ENCODE measurements around the gene HIVEP3. TPM values are rescaled to one million over a fixed set of nuclear protein-coding genes. Genes with fewer than 3 reads are reported as not detected.

HIVEP3 gene
- total and polyA plus RNA-seq, 2 of the 13 experiments (the other 11 are each of a cell fraction or from before 2014, with no cell fraction given): 0.05 TPM; not detected in 1

- FAIRE-seq (no peak), DNase-seq (ENCODE audit: low spot score) (no peak), ATAC-seq (no peak)
- no peak overlapping the region for H2AFZ ChIP-seq (ENCODE audit: low read length)
- H3K9me3 ChIP-seq (ENCODE audit: low read length): no peaks in the 10 kb centered on the region
- ChIA-PET POLR2A (no interaction called here), CTCF (ENCODE audit: low intra/inter-chr PET ratio, low total read pairs) (no interaction called here)
- H3K9ac ChIP-seq (ENCODE audit: insufficient read depth, low read depth, low read length): no peak overlapping the region
- H3K4me1 ChIP-seq (ENCODE audit: insufficient read depth, low read length): no peaks in the 10 kb centered on the region
- no peaks in the 10 kb centered on the region for H3K36me3 ChIP-seq (replicated peaks in 1 of 2; ENCODE audit: control insufficient read depth in 1 of 2, insufficient read depth in 2 of 2, low read length in 2 of 2)
- no peak overlapping the region for H3K4me3 ChIP-seq (replicated peaks in 1 of 3; ENCODE audit: insufficient read depth in 1 of 3, low read depth in 2 of 3, low read length in 3 of 3)
- no peak overlapping the region for H3K4me2 ChIP-seq (ENCODE audit: low read depth, low read length)
- H3K27ac ChIP-seq (ENCODE audit: extremely low read length, insufficient read depth, low read length): no peak overlapping the region
- H4K20me1 ChIP-seq (ENCODE audit: insufficient read depth, low read length): no peaks in the 10 kb centered on the region
- 0% methylated on average over 3 of the region's 3 CpGs for WGBS (ENCODE audit: low lambda C conversion rate)
- H3K79me2 ChIP-seq (ENCODE audit: insufficient read depth, low read length): no peaks in the 10 kb centered on the region
- in situ Hi-C loops (cut with HindIII; ENCODE audit: extremely low pct_ligation_motif_present, low pct_unique_long_range_greater_than_20kb): no loop called here
- no TSS peak for BruUV-seq (replicated peaks)
- H3K27me3 ChIP-seq (ENCODE audit: control insufficient read depth in 1 of 2, insufficient read depth in 2 of 2, low read length in 2 of 2): peaks cover 3 to 5% of the 10 kb centered on the region in 2 experiments; a peak in 3 of 5 replicates
- intact Hi-C loops (cut with micrococcal nuclease; ENCODE audit: unreplicated experiment): no loop called here
- TF ChIP-seq KIAA2018 (CRISPR knock-in tag; IDR thresholded peaks at IDR 0.05; ENCODE audit: borderline replicate concordance) (no peak), ZNF136 (CRISPR knock-in tag; IDR thresholded peaks at IDR 0.05; ENCODE audit: low read depth) (no peak), HNRNPK (IDR thresholded peaks at IDR 0.05; ENCODE audit: low read depth, low read length, poor library complexity, severe bottlenecking) (no peak), MLLT10 (CRISPR knock-in tag; IDR thresholded peaks at IDR 0.05) (no peak), ZNF644 (CRISPR knock-in tag; IDR thresholded peaks at IDR 0.05; ENCODE audit: low read depth) (no peak), ZNF460 (CRISPR knock-in tag; IDR thresholded peaks at IDR 0.05; ENCODE audit: borderline replicate concordance) (no peak), NFE2L1 (CRISPR knock-in tag; IDR thresholded peaks at IDR 0.05; ENCODE audit: borderline replicate concordance) (no peak), ZNF12 (CRISPR knock-in tag; IDR thresholded peaks at IDR 0.05) (no peak), PCBP2 (optimal IDR thresholded peaks at IDR 0.05; ENCODE audit: low read depth, low read length, poor library complexity, severe bottlenecking) (no peak), POLR2G (IDR thresholded peaks at IDR 0.05; ENCODE audit: low read depth, low read length) (no peak), TCF12 (IDR thresholded peaks at IDR 0.05) (no peak), TCF12 (CRISPR knock-in tag; IDR thresholded peaks at IDR 0.05) (no peak), BRD4 (CRISPR knock-in tag; IDR thresholded peaks at IDR 0.05) (no peak), TOPORS (CRISPR knock-in tag; IDR thresholded peaks at IDR 0.05) (no peak)
- TF ChIP-seq, protein P1, sequence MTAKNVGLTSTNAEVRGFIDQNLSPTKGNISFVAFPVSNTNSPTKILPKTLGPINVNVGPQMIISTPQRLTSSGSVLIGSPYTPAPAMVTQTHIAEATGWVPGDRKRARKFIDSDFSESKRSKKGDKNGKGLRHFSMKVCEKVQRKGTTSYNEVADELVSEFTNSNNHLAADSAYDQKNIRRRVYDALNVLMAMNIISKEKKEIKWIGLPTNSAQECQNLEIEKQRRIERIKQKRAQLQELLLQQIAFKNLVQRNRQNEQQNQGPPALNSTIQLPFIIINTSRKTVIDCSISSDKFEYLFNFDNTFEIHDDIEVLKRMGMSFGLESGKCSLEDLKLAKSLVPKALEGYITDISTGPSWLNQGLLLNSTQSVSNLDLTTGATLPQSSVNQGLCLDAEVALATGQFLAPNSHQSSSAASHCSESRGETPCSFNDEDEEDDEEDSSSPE (CRISPR knock-in tag; IDR thresholded peaks at IDR 0.05): no peak
- TF ChIP-seq, protein P2, sequence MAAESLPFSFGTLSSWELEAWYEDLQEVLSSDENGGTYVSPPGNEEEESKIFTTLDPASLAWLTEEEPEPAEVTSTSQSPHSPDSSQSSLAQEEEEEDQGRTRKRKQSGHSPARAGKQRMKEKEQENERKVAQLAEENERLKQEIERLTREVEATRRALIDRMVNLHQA (CRISPR knock-in tag; IDR thresholded peaks at IDR 0.05): no peak
Measured at GRCh38 chr1:41724926-41725325, 193.8 kb downstream of the HIVEP3 start.

Data from HepG2 (cell line).